Panc1 (cell line): ENCODE data around the gene IL17C.

Source experiments
- CTCF ChIP-seq: fragments of 450-650 bp; IDR thresholded peaks from 2 replicates; pipeline ENCODE4 v1.5.1; 2017; ENCODE audit warnings: mild to moderate bottlenecking
- POLR2AphosphoS5 ChIP-seq: IDR thresholded peaks from 2 replicates; pipeline ENCODE4 v1.6.1; 2012; ENCODE audit warnings: mild to moderate bottlenecking, low read depth, low read length, moderate library complexity
- TCF7L2 ChIP-seq: IDR thresholded peaks from 2 replicates; pipeline ENCODE4 v1.6.1; 2011; ENCODE audit warnings: mild to moderate bottlenecking, low read depth, low read length, inconsistent platforms

DNA sequence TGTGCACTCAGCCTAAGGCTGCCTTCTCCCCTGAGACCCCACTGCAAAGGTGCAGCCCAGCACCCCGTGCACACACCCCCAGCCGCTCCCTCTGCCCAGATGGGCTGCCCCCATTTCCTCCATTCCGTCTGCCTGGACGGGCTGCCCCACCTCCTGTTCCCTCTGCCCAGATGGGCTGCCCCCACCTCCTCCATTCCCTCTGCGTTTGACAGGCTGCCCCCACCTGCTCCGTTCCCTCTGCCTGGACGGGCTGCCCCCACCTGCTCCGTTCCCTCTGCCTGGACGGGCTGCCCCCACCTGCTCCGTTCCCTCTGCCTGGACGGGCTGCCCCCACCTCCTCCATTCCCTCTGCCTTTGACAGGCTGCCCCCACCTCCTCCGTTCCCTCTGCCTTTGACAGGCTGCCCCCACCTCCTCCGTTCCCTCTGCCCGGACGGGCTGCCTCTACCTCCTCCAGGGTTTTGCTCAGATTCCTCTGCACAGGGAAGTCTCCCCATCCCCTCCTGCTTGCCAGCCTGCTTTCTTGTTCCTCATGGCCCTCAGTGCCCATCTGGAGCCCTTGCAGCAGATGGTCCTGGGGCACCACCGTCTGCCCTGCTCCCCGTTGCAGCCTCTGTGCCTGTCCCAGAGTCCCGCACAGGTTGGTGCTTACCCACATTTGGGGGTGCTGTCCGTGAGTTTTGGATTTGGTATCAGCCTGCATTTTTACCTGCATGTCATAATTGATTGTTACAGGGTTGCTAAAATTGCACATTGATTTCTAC is 23.4 kb upstream of the IL17C start:
- TF ChIP-seq CTCF (no peak), POLR2AphosphoS5 (no peak), TCF7L2 (no peak)
